Lower leg skin (tissue), 3 donors: ENCODE measurements around the gene RAD51AP2.

Source experiments
- CTCF ChIP-seq, 3 donors: fragments of 450-650 bp; IDR thresholded peaks; one replicate each; pipeline ENCODE4 v1.5.1; 2016; ENCODE audit warnings: antibody characterized with exemption in 3 of 3, mild to moderate bottlenecking in 3 of 3, moderate library complexity in 2 of 3
- POLR2A ChIP-seq, 2 donors: fragments of 450-650 bp; IDR thresholded peaks; one replicate each; pipeline ENCODE4 v1.6.1; 2016 to 2017; ENCODE audit warnings: antibody characterized with exemption in 2 of 2, mild to moderate bottlenecking in 1 of 2, moderate library complexity in 1 of 2

- TF ChIP-seq CTCF (IDR thresholded peaks at IDR 0.05): no peak
- no peak for TF ChIP-seq POLR2A (IDR thresholded peaks at IDR 0.05)
These were observed 18.2 kb upstream of the RAD51AP2 start for GRCh38 chr2:17536416-17536815.
